Spleen (tissue), 11 donors: ENCODE results near the gene ZIC5. TPM values are rescaled to one million over a fixed set of nuclear protein-coding genes. Genes with fewer than 3 reads are reported as not detected.

Source experiments
- DNase-seq: peaks from one replicate; pipeline ENCODE4 v3.0.0-alpha.2; 2020
- H3K27ac ChIP-seq, 8 donors: fragments of 200-600 bp; sonication (generic) in 7 of 8; 1 replicate in 4 of 8; 2 replicates in 4 of 8; pipeline versions ENCODE4 v1.5.0 to v1.8.0; 2016 to 2021; ENCODE audit warnings: inconsistent platforms in 4 of 8, mild to moderate bottlenecking in 4 of 8, moderate library complexity in 1 of 8
- H3K27me3 ChIP-seq, 7 donors: fragments of 200-600 bp; sonication (generic) in 6 of 7; replicated peaks in 1 of 7; 1 replicate in 4 of 7; 2 replicates in 3 of 7; pipeline versions ENCODE4 v1.5.0 to v1.8.0; 2016 to 2021; ENCODE audit warnings: inconsistent platforms in 3 of 7, mild to moderate bottlenecking in 1 of 7
- H3K36me3 ChIP-seq, 6 donors: fragments of 200-600 bp; sonication (generic) in 5 of 6; 1 replicate in 4 of 6; 2 replicates in 2 of 6; pipeline versions ENCODE4 v1.5.0 to v1.8.0; 2016 to 2021; ENCODE audit warnings: inconsistent platforms in 2 of 6
- H3K4me1 ChIP-seq, 6 donors: fragments of 200-600 bp; sonication (generic) in 5 of 6; 1 replicate in 3 of 6; 2 replicates in 3 of 6; pipeline versions ENCODE4 v1.5.0 to v1.8.0; 2016 to 2021; ENCODE audit warnings: inconsistent platforms in 3 of 6
- H3K4me3 ChIP-seq, 8 donors: fragments of 200-600 bp; sonication (generic) in 7 of 8; 1 replicate in 4 of 8; 2 replicates in 4 of 8; pipeline versions ENCODE4 v1.5.0 to v1.8.0; 2016 to 2021; ENCODE audit warnings: inconsistent platforms in 4 of 8, mild to moderate bottlenecking in 4 of 8, moderate library complexity in 2 of 8
- H3K9me3 ChIP-seq, 8 donors: fragments of 200-600 bp; sonication (generic) in 7 of 8; 1 replicate in 4 of 8; 2 replicates in 4 of 8; pipeline versions ENCODE4 v1.5.0 to v1.8.0; 2016 to 2021; ENCODE audit warnings: inconsistent platforms in 4 of 8
- CTCF ChIP-seq, 11 experiments: fragments of 200-600 bp in 7 of 11; fragments of 450-650 bp in 4 of 11; sonication (generic) in 4 of 11; IDR thresholded peaks in 8 of 11; conservative IDR thresholded peaks in 3 of 11; 1 replicate in 7 of 11; 2 replicates in 4 of 11; pipeline versions ENCODE4 v1.4.0 to v1.8.0; 2016 to 2021; ENCODE audit warnings: antibody characterized with exemption in 11 of 11, inconsistent platforms in 4 of 11, mild to moderate bottlenecking in 1 of 11
- POLR2A ChIP-seq, 3 donors: fragments of 450-650 bp; IDR thresholded peaks; one replicate each; pipeline ENCODE4 v1.5.1; 2017; ENCODE audit warnings: antibody characterized with exemption in 3 of 3, mild to moderate bottlenecking in 1 of 3
- POLR2AphosphoS5 ChIP-seq, 3 donors: sonication (generic); formaldehyde crosslinking; IDR thresholded peaks; one replicate each; pipeline ENCODE4 v1.5.1; 2017; ENCODE audit warnings: antibody characterized with exemption in 3 of 3
- WGBS, 5 donors: extraction: QIAGEN DNeasy Blood & Tissue Kit in 3 of 5; methylation state at CpG; one replicate each; pipeline versions ENCODE4 v1.1.5 to v1.1.7; 2013 to 2018; 5-methylcytosine and 5-hydroxymethylcytosine counted together
- intact Hi-C: fragments of 100-400 bp; cut with DNase I; formaldehyde crosslinking; loops from one replicate; pipeline ENCODE4 v1.15.0; 2023; ENCODE audit warnings: low total_unique reads
- polyA plus RNA-seq, 3 donors: library from polyadenylated mRNA; stranded (reverse); fragments of 200-250 nt; gene quantifications; one replicate each; pipeline ENCODE4 v1.2.1, GENCODE V29; 2013
- total RNA-seq, 7 donors: library from RNA; depleted of rRNA in 3 of 7; stranded (reverse); fragments of >200 nt in 3 of 7; fragmentation: NEBNext Ultra II Directional in 4 of 7; extraction: Animal tissue kit (Norgen Biotek cat#: 25700) in 4 of 7; gene quantifications; one replicate each; pipeline versions ENCODE4 v1.1.0 to v1.2.1, GENCODE V29; 2016 to 2021
- donor health status: healthy with polysubstance abuse.
- donor health status: DM: no; HTN: no; CAD: no; lungs with moderate emphysema.
- donor health status: DM: no; HTN: no; CAD: no.
- donor health status: Bipolar disorder and iron deficiency.
- donor health status: healthy.
- donor health status: DM: no; HTN: no; CAD: no.
- donor health status: DM: yes; HTN: yes; CAD: no.

The ZIC5 gene
- total and polyA plus RNA-seq, 10 donors = not detected

GRCh38 chr13:99969453-99969918 lies 2.1 kb downstream of the ZIC5 start:
- no peak for DNase-seq

GRCh38 chr13:99968521-99969452 lies 2.8 kb downstream of the ZIC5 start:
- Histone ChIP-seq H3K4me1 (peaks cover 25 to 40% (median 36%) of the 10 kb centered on the region in 6 donors), H3K27ac (no peak overlapping the region), H3K27me3 (peaks cover 32 to 100% (median 96%) of the 10 kb centered on the region in 7 donors), H3K36me3 (no peaks in the 10 kb centered on the region), H3K9me3 (peaks cover 0 to 30% (median 0%) of the 10 kb centered on the region in 8 donors), H3K4me3 (peak overlapping the region; percentile 2 to 66 (median 15))
- WGBS, 5 donors = 3 to 15% (median 6%) methylated on average over 54 to 81 of the region's 81 CpGs
- intact Hi-C loops = no loop called here
- DNase-seq = no peak
- no peak for TF ChIP-seq POLR2AphosphoS5 (IDR thresholded peaks at IDR 0.05)
- TF ChIP-seq CTCF (IDR thresholded peaks at IDR 0.05 in 8 of 11, conservative IDR thresholded peaks at IDR 0.05 in 3 of 11) = no peak
- TF ChIP-seq POLR2A (IDR thresholded peaks at IDR 0.05) = no peak

More at GRCh38 chr13:99969453-99969918, 2.1 kb downstream of the ZIC5 start:
- intact Hi-C loops = no loop called here
- Histone ChIP-seq H3K27ac (no peak overlapping the region), H3K27me3 (peaks cover 38 to 100% (median 97%) of the 10 kb centered on the region in 7 donors), H3K4me1 (peaks cover 25 to 40% (median 36%) of the 10 kb centered on the region in 6 donors), H3K36me3 (no peaks in the 10 kb centered on the region), H3K4me3 (peak overlapping the region in 6 of 8 donors; percentile 25 to 66 (median 32)), H3K9me3 (peaks cover 0 to 37% (median 0%) of the 10 kb centered on the region in 8 donors)
- TF ChIP-seq CTCF (IDR thresholded peaks at IDR 0.05 in 8 of 11, conservative IDR thresholded peaks at IDR 0.05 in 3 of 11) (no peak), POLR2A (IDR thresholded peaks at IDR 0.05) (no peak), POLR2AphosphoS5 (IDR thresholded peaks at IDR 0.05) (no peak)
- WGBS, 5 donors = 5 to 9% (median 6%) methylated on average over 34 to 52 of the region's 52 CpGs

- H3K36me3 ChIP-seq = no peaks in the 10 kb centered on the region
- H3K4me3 ChIP-seq = peak overlapping the region in 7 of 8 donors; percentile 2 to 66 (median 18)
- TF ChIP-seq CTCF (IDR thresholded peaks at IDR 0.05 in 8 of 11, conservative IDR thresholded peaks at IDR 0.05 in 3 of 11) (no peak), POLR2A (IDR thresholded peaks at IDR 0.05) (no peak), POLR2AphosphoS5 (IDR thresholded peaks at IDR 0.05) (no peak)
- peaks cover 0 to 22% (median 0%) of the 10 kb centered on the region in 8 donors for H3K9me3 ChIP-seq
- H3K4me1 ChIP-seq = peaks cover 25 to 40% (median 36%) of the 10 kb centered on the region in 6 donors
- 4 to 24% (median 8%) methylated on average over 26 to 58 of the region's 58 CpGs for WGBS, 5 donors
- H3K27ac ChIP-seq = no peak overlapping the region
- no peak for DNase-seq
- peaks cover 30 to 100% (median 91%) of the 10 kb centered on the region in 7 donors for H3K27me3 ChIP-seq
- intact Hi-C loops = no loop called here
Measured at GRCh38 chr13:99967869-99968520, 3.6 kb downstream of the ZIC5 start.
